Measurements from ENCODE around the gene KIAA0319L.

Gene KIAA0319L

DNA sequence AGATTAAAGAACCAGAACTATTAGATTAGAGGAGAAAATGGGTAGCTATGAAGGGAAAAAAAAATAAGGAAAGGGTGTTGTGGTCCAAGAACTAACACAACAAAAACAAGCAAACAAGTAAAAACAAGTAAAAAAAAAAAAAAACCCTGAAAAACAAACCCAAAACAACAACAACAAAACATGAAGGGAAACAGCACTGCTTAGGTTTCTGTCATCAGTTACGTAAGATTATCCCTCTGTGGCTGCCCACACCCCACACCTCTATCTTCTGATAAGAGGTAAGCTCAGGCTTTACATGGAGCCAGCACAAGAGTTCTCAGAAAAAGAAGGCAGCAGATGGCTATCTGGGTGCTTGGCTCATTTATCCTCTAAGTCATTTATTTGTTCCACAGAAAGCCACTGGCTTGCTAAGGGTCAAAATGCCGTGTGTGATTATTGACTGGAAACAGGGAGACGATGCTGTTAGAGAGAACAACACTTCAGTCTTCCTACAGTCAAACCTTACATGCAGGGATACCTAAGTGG is 57.5 kb downstream of the KIAA0319L start:
- no peak for TF ChIP-seq CTCF (IDR thresholded peaks at IDR 0.05; ENCODE audit: extremely low read depth, insufficient read depth, missing control alignments)
- in situ Hi-C loops (cut with MboI; ENCODE audit: low pct_unique_long_range_greater_than_20kb, low sequenced_read_pairs, unreplicated experiment): no loop called here
- DNase-seq (ENCODE audit: low spot score): no peak

GRCh38 chr1:35499231-35499630 is 58.0 kb downstream of the KIAA0319L start:
- no peak for DNase-seq (ENCODE audit: low spot score)
- in situ Hi-C loops (cut with MboI; ENCODE audit: low pct_unique_long_range_greater_than_20kb, low sequenced_read_pairs, unreplicated experiment): no loop called here
- no peak for TF ChIP-seq CTCF (IDR thresholded peaks at IDR 0.05; ENCODE audit: extremely low read depth, insufficient read depth, missing control alignments)

DNA sequence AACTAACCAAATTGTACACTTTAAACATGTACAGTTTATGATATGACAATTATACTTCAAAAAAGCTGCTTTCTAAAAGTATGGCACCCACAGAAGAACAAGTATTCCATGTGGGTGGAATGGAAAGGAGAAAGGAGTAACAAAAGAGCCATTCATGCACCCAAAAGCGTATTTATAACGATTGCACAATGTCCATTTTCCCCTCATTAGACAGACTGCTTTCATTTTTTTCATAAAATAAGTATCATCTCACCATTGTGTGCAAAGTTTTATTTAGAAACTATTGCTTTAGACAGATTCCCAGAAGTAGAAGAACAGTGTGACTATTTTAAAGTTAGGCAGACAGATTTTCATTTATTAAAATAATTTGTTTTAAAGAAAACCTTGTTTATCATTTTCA is 59.6 kb downstream of the KIAA0319L start:
- no peak for TF ChIP-seq CTCF (IDR thresholded peaks at IDR 0.05; ENCODE audit: extremely low read depth, insufficient read depth, missing control alignments)
- in situ Hi-C loops (cut with MboI; ENCODE audit: low pct_unique_long_range_greater_than_20kb, low sequenced_read_pairs, unreplicated experiment): no loop called here
- no peak for DNase-seq (ENCODE audit: low spot score)

DNA sequence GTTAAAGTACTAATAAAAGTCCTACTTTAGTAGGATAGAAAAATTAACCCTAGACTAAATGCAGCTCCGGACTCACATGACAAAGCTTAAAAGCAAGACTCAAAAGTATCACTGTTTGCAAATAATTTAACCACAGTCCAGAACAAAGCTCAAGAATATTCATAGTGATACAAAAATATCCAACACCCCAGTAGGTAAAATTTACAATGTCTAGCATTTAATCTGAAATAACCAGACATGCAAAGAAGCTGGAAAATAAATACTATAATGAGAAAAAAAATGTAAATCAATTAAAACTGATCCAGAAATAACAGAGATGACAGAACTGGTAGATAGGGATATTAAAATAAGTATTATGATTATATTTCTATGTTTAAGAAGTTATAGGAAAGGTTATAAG is 67.0 kb downstream of the KIAA0319L start:
- in situ Hi-C loops (cut with MboI; ENCODE audit: low pct_unique_long_range_greater_than_20kb, low sequenced_read_pairs, unreplicated experiment): no loop called here
- no peak for TF ChIP-seq CTCF (IDR thresholded peaks at IDR 0.05; ENCODE audit: extremely low read depth, insufficient read depth, missing control alignments)
- DNase-seq (ENCODE audit: low spot score): no peak

DNA sequence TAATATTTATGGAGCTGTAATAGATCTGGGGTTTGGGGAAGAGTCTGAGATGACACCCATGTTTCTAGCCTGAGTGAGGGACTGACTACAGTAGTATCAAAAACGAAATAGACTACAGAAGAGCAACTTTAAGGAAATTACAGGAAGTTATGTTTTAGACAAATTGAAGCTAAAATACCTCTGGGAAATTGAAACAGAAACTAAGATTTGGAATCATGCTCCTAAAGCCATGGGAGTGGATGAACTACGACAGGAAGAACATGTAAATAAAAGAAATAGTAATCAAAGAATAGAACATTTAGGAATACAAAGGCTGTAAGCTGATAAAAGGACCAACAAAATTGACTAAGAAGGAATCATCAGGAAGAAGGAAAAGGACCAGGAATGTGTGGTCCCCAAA is 68.9 kb downstream of the KIAA0319L start:
- no peak for DNase-seq (ENCODE audit: low spot score)
- in situ Hi-C loops (cut with MboI; ENCODE audit: low pct_unique_long_range_greater_than_20kb, low sequenced_read_pairs, unreplicated experiment): no loop called here
- TF ChIP-seq CTCF (IDR thresholded peaks at IDR 0.05; ENCODE audit: extremely low read depth, insufficient read depth, missing control alignments): no peak

GRCh38 chr1:35486858-35487408 is 70.3 kb downstream of the KIAA0319L start:
- in situ Hi-C loops (cut with MboI; ENCODE audit: low pct_unique_long_range_greater_than_20kb, low sequenced_read_pairs, unreplicated experiment): no loop called here
- no peak for TF ChIP-seq CTCF (IDR thresholded peaks at IDR 0.05; ENCODE audit: extremely low read depth, insufficient read depth, missing control alignments)
- no peak for DNase-seq (ENCODE audit: low spot score)

Data from GM13977 (cell line).